Inflammatory macrophage treated with lipopolysaccharide for 1 hour (primary cell): ENCODE data around the gene GAL3ST1.
A peak's percentile ranks its signal among the peaks of the same experiment; 100 is the strongest.
"Not testable (repeated sequence)": the region's sequence is repeated elsewhere in the genome, so short reads cannot be mapped to it uniquely, and the experiment has no call there.

Experiments used
- DNase-seq, 2 donors: peaks; one replicate each; pipeline ENCODE4 v3.0.0-alpha.2; 2020 to 2022

GAL3ST1 gene

GRCh38 chr22:30574095-30574981 is at the start of gene GAL3ST1:
Gene GAL3ST1, minus strand, starts transcription at chr22:30574665. Its CDS starts 17,273 bp downstream, at chr22:30557392.
- DNase-seq = no peak

- DNase-seq = not testable (repeated sequence)
Measured at GRCh38 chr22:30619909-30620308, 45.4 kb upstream of the GAL3ST1 start.

GRCh38 chr22:30617819-30618218 is 43.4 kb upstream of the GAL3ST1 start:
- no peak for DNase-seq

- peak in 1 of 2 donors; percentile 69 for DNase-seq
Measured at GRCh38 chr22:30615543-30615954, 41.1 kb upstream of the GAL3ST1 start.

- no peak for DNase-seq
Measured at GRCh38 chr22:30614879-30615278, 40.4 kb upstream of the GAL3ST1 start.

GRCh38 chr22:30614268-30614667 is 39.8 kb upstream of the GAL3ST1 start:
- no peak for DNase-seq

- no peak for DNase-seq
Measured at GRCh38 chr22:30612789-30613188, 38.3 kb upstream of the GAL3ST1 start.

- DNase-seq = no peak
Measured at GRCh38 chr22:30611197-30611596, 36.7 kb upstream of the GAL3ST1 start.

GRCh38 chr22:30610299-30610698 is 35.8 kb upstream of the GAL3ST1 start:
- peak; percentile 86 to 97 for DNase-seq

GRCh38 chr22:30609260-30610185 is 35.1 kb upstream of the GAL3ST1 start:
- DNase-seq = peak; percentile 91 to 93

- DNase-seq = no peak
Measured at GRCh38 chr22:30607939-30608338, 33.5 kb upstream of the GAL3ST1 start.

GRCh38 chr22:30607300-30607930 is 33.0 kb upstream of the GAL3ST1 start:
- DNase-seq = no peak

GRCh38 chr22:30606455-30607299 is 32.2 kb upstream of the GAL3ST1 start, which contains the start of gene TCN2:
Gene TCN2, plus strand, starts transcription at chr22:30607174. Its CDS starts 158 bp downstream, at chr22:30607332.
- peak; percentile 61 to 62 for DNase-seq

GRCh38 chr22:30605449-30606110 is 31.1 kb upstream of the GAL3ST1 start:
- DNase-seq = peak; percentile 49 to 81

GRCh38 chr22:30604723-30605122 is 30.3 kb upstream of the GAL3ST1 start:
- DNase-seq = no peak

GRCh38 chr22:30603801-30604200 is 29.3 kb upstream of the GAL3ST1 start:
- no peak for DNase-seq

GRCh38 chr22:30602049-30602448 is 27.6 kb upstream of the GAL3ST1 start:
- no peak for DNase-seq

- no peak for DNase-seq
Measured at GRCh38 chr22:30601464-30601863, 27.0 kb upstream of the GAL3ST1 start.

GRCh38 chr22:30600921-30601320 is 26.5 kb upstream of the GAL3ST1 start:
- no peak for DNase-seq

- no peak for DNase-seq
Measured at GRCh38 chr22:30598986-30599385, 24.5 kb upstream of the GAL3ST1 start.

- DNase-seq = no peak
Measured at GRCh38 chr22:30596886-30597285, 22.4 kb upstream of the GAL3ST1 start.
